ENCODE measurements around the gene FRY.

Gene FRY

DNA sequence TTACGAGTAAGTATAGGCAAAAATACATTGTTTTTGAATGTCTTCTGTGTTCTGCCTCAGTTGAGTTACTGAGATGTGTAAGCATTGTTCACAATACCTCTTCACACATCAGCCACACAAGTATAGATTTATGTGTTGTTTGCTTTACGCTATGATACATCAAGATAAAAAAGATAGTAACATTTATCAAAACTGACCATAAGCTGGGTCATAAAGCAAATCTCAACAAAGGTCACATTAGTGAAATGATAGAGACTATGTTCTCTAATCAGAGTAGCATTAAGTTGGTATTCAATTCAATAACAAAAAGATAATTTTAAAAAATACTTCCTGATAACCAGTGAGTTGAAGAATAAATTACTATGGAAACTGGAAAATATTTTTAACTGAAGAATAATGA is 156.1 kb downstream of the FRY start:
- no peak for DNase-seq

- DNase-seq = no peak
Measured at GRCh38 chr13:32191452-32191998, 160.0 kb downstream of the FRY start.

DNA sequence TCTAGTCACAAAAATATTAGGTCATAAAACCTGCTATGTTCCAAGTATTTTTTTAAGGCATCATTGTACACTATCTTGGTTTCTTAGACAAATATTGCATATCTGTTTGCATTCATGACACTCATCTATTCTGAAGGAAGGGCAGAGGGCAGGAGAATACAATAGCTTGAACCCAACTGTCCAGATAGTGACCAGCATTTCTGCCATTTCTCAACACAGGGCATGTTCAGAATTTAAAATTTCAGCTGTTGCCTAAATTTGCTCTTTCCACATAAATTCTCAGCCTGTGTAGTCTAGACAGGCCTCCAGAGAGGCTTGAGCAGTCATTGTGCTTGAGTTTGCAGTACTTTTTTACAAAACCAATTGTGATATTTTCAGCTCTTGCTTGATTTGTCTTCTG is 164.1 kb downstream of the FRY start:
- no peak for DNase-seq

DNA sequence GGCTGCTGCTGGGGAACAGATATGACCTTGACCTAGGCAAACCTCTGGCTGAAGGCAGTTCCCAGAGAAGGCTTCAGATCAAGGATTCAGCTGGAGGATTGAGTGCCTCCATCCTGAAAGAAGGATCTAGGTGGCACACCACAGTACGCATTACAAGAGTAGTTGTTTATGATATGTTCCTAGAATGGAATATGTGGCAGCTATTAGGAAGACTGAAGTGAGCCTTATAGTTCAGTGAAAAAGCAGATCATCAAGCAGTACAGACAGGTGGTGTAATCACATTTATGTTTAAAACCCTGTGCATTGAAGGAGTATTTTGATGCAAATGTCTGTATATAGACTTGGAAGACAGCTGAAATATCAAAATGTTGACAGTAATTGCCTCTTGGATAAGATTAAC is 167.6 kb downstream of the FRY start:
- DNase-seq = no peak

DNA sequence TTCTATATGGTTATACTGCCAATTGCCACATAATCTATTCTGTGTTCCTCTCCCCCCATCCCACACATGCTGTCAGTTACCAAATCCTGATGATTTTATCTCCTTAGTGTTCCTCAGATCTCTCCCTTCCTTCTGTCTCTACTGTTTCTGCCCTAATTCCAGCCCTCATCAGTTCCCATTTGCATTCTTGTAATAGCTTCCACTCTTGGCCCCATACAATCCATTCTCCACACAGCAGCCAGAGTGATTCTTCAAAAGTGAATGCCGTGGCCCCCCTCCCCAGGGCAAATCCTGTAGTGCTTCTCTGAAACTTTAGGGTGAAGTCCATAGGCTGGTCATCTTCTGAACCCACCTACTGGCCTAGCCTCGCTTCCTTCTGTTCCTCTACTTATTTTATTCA is 169.2 kb downstream of the FRY start:
- DNase-seq = no peak

GRCh38 chr13:32201809-32202208 is 170.2 kb downstream of the FRY start:
- no peak for DNase-seq

DNA sequence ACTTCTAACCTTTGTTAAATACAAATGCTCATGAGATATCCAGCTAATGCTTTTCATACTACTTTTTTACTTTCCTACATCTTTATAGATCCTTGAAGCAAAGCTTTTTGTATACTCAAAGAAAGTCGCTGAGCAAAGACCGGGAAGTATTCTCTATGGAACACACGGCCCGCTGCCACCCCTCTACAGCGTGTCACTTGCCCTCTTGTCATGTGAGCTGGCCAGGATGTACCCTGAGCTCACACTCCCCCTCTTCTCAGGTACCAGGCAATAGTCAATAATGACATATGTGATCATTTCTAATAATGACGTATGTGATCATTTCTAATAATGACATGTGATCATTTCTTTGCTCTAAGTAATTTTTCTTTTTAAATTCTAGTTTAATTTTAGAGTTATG is 170.7 kb downstream of the FRY start:
- no peak for DNase-seq

- no peak for DNase-seq
Measured at GRCh38 chr13:32203221-32203620, 171.6 kb downstream of the FRY start.

GRCh38 chr13:32203736-32204135 is 172.2 kb downstream of the FRY start:
- no peak for DNase-seq

- DNase-seq = no peak
Measured at GRCh38 chr13:32205431-32206096, 174.0 kb downstream of the FRY start.

DNA sequence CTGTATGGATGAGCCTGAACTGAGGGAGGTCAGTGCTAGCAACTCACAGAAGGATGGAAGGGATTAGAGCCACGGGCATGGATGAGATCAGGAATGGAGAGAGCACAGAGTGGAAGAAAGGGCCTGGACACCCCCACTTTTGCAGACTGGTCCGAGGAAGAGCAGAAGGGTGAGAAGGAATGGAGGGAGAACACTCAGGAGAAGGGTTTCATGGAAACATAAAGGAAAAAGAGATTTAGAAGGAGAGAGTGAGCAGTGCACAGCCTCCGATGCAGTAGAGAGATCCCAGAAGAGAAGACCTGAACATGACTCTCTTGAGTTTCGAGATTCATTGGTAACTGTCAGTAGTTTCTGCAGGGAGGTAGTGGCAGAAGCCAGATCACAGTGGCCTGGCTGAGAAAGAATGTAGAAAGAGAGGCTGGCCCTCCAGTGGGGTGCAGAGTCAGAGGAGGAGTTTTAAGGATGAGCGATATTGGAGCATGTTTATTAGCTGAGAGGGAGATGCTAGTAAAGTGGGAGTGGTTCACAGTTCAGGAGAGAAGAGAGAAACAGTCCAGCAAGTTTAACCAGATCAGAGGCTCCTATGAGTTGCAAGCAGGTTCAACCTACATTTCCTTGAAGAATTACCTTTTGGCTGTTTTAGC is 174.6 kb downstream of the FRY start:
- no peak for DNase-seq

DNA sequence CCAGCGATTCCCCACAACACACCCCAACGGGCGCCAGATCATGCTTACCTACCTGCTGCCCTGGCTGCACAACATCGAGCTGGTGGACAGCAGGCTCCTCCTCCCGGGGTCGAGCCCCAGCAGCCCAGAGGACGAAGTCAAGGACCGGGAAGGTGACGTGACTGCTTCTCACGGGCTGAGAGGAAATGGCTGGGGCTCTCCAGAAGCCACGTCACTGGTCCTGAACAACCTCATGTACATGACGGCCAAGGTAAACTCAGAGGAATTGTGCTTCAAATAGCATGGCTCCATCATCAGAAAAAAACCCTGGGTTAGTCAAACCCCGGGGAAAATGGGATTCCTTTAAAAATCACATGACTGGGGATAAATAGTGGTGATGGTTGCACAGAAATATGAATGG is 177.3 kb downstream of the FRY start:
- no peak for DNase-seq

- no peak for DNase-seq
Measured at GRCh38 chr13:32209652-32210051, 178.1 kb downstream of the FRY start.

DNA sequence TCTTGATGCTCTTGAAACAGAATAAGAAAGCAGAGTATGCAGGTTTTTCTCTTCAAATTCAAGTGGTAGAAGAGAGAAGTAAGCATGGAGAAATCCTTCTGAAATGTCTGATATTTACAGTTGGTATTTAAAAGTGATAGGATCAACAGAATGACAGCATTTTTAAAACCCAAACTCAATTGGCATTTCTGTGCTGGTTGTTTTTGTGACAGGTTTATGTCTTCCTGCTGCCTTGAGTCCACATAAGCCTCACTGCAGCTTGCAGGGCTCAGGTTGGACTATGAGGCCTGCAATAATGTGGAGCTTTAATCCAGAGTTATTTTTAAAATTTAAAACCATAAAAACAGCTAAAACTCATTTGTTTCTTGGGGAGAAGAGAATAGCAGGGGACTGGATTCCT is 178.5 kb downstream of the FRY start:
- DNase-seq = no peak

DNA sequence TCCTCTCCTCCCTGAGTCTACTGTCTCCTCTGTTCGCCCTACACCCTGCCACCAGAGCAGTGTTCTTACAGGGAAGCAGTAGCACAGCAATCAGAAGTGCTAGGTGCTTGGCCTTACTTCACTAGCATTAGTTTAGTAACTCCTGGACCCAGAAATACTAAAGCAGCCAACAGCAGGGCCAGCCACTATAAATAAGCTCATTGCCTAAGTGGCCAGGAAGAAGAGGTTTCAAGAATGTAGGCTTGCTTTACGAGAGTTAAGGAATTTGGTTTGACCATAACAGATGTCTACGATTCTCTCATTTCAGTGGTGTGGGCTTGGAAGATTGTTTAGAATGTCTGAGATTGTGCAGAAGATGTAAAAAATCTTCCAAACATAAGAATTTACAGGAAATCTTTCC is 180.2 kb downstream of the FRY start:
- no peak for DNase-seq

DNA sequence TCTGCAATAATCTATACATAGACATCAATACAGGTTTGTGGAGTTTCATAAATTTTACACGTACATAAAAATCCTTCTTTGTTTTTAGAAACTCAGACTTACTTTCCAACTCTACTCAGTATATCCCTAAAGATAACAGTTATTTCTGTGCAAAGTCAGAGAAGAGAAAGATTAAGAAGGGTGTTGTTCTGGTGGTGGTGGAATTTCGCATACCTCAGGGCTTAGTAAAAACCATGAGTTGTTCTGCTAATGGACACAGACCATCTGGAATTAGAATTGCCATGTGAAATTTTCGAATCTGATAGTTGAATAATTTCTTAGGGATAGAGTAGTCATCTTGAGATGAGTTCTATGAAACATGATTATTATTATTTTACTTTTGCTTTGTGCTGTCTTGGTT is 180.8 kb downstream of the FRY start:
- DNase-seq = no peak

- no peak for DNase-seq
Measured at GRCh38 chr13:32213626-32214025, 182.1 kb downstream of the FRY start.

- DNase-seq = no peak
Measured at GRCh38 chr13:32214071-32214470, 182.5 kb downstream of the FRY start.

DNA sequence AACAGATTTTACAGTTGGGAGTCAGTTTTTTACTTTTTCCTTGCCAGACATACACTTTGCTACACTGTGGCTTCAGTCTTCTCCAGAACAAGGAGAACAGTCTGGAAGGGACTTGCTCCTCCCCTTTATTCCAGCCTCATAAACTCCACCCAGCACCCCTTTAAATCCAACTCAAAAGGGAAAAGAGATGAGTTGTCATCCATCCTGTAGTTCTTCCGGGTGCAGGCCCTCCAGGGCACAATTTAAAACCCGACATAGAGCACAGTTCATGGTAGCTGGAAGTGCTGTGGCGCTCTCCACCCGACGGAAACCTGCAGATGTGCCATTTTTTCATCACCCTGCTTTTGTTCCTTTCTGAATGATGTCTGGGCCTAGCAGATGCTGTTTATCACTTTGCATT is 184.7 kb downstream of the FRY start:
- no peak for DNase-seq

DNA sequence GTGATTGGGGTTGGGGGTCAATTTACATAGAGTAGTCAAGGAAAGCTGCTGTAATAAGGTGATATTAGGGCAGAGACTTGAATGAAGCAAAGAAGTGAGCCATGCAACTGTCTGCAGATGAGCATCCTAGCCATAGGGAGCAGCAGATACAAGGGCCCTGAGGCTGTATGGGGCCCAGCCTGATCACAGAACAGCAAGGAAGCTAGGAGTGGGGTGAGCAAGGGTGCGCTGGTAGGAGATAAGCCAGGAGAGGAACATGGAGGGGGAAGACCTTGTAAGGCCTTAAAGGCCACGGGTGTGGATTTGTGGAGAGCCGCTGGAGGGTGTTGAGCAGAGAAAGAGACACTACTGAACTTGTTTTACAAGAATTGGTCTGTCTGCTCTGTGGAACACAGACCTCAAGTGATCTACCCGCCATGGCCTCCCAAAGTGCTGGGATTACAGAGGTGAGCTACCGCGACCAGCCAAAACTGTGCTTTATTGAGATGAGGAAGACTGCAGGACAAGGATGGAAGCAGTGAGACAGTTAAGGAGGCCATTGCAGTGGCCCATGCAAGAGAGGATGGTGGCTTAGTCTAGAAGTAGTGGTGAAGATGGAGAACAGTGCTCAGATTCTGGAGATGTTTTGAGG is 190.6 kb downstream of the FRY start:
- DNase-seq = no peak

GRCh38 chr13:32224916-32225315 is 193.3 kb downstream of the FRY start:
- DNase-seq = no peak

DNA sequence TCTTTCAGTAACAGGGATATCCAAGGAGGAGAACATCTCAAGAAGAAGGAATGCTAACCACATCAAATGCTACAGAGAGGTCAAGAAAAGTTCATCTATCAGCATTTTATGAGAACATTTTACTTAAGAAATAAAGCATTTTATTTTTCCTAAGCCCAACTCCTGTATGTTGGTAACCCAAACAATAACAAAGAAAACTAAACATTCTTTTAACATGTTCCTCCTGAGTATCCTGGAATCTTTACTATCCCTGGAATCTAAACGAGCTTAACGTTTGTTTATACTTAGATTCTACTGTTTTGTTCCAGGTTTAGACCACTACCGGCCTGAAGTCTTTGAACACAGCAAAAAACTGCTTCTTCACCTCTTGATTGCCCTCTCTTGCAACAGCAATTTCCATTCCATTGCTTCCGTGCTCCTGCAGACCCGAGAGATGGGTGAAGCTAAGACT is 193.9 kb downstream of the FRY start:
- no peak for DNase-seq

DNA sequence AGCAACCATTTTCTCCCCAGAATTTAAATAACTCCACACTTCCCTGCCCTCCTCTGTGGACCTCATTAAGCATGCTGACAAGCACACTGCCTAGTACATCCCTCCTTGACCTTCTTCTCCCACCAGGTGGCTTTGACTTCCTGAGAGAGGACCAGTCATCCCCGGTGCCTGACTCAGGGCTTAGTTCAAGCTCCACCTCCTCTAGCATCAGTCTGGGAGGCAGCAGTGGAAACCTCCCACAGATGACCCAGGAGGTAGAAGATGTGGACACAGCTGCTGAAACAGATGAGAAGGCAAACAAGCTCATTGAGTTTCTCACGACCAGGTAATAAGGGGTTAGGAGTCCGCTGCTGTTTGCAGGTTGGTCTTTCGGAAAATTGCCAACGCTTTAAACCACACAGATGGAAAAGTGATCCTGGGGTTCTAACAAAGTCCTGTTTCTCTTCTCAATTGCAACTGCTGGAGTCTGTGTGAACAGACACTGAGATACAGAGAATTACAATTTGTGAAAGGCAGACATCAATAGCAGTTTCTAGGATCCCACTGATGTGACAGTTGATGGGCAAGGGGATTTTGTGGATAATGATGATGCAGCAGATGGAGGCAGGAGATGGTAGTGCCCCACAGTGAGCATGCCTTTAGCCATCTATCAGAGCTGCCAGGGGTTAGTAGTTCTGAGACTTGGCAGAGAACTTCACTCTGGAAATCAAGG is 196.9 kb downstream of the FRY start:
- peak; percentile 4 for DNase-seq

DNA sequence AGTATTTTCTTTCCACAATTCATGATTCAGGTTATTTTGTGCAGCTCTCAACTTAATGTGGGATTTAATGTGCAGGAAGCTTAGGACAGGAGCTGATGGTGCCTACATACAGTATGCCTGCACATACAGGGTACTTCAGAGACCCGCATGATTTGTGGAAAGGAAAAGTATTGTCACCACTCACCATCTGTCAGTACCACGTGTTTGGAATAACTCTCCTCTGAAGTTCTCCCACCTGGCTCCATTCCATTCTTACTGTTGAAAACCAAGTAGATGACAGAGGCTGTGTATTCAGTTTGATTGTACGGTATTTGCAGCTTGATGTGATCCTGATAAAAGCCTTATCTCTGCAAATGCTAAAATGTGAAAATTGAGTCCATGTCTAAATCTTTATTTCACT is 197.9 kb downstream of the FRY start:
- no peak for DNase-seq
